IPS DF 4.7 (cell line): Measurements from ENCODE around the gene PRKAR1B.
"Not testable (repeated sequence)": the region's sequence is repeated elsewhere in the genome, so short reads cannot be mapped to it uniquely, and the experiment has no call there.

Experiments
- DNase-seq: peaks from one replicate; pipeline ENCODE4 v3.0.0-alpha.2; 2013; ENCODE audit warnings: low spot score; ENCODE audit errors: extremely low read depth

Gene PRKAR1B

GRCh38 chr7:651032-651728 is 75.9 kb downstream of the PRKAR1B start:
- DNase-seq: no peak

- no peak for DNase-seq
Observed at GRCh38 chr7:650339-651031, 76.6 kb downstream of the PRKAR1B start.

- DNase-seq: no peak
Observed at GRCh38 chr7:646951-647350, 80.1 kb downstream of the PRKAR1B start.

- DNase-seq: no peak
Observed at GRCh38 chr7:646487-646886, 80.6 kb downstream of the PRKAR1B start.

GRCh38 chr7:645606-646005 is 81.5 kb downstream of the PRKAR1B start:
- no peak for DNase-seq

- DNase-seq: no peak
Observed at GRCh38 chr7:644381-645305, 82.4 kb downstream of the PRKAR1B start.

GRCh38 chr7:641966-642365 is 85.1 kb downstream of the PRKAR1B start:
- DNase-seq: no peak

- DNase-seq: no peak
Observed at GRCh38 chr7:641269-641671, 85.8 kb downstream of the PRKAR1B start.

GRCh38 chr7:638256-639011 is 88.6 kb downstream of the PRKAR1B start:
- no peak for DNase-seq

- DNase-seq: no peak
Observed at GRCh38 chr7:637826-638225, 89.3 kb downstream of the PRKAR1B start.

GRCh38 chr7:636396-636795 is 90.7 kb downstream of the PRKAR1B start:
- DNase-seq: no peak

- not testable (repeated sequence) for DNase-seq
Observed at GRCh38 chr7:635687-636382, 91.2 kb downstream of the PRKAR1B start.

- DNase-seq: no peak
Observed at GRCh38 chr7:635227-635626, 91.9 kb downstream of the PRKAR1B start.

- DNase-seq: no peak
Observed at GRCh38 chr7:633381-634018, 93.6 kb downstream of the PRKAR1B start.

GRCh38 chr7:632831-633210 is 94.3 kb downstream of the PRKAR1B start:
- no peak for DNase-seq

GRCh38 chr7:631964-632830 is 94.9 kb downstream of the PRKAR1B start:
- DNase-seq: no peak

- DNase-seq: no peak
Observed at GRCh38 chr7:631291-631711, 95.8 kb downstream of the PRKAR1B start.

- no peak for DNase-seq
Observed at GRCh38 chr7:630539-630938, 96.5 kb downstream of the PRKAR1B start.

- DNase-seq: no peak
Observed at GRCh38 chr7:630111-630511, 97.0 kb downstream of the PRKAR1B start.
